Measurements from ENCODE around the gene RPL10.

Gene RPL10

DNA sequence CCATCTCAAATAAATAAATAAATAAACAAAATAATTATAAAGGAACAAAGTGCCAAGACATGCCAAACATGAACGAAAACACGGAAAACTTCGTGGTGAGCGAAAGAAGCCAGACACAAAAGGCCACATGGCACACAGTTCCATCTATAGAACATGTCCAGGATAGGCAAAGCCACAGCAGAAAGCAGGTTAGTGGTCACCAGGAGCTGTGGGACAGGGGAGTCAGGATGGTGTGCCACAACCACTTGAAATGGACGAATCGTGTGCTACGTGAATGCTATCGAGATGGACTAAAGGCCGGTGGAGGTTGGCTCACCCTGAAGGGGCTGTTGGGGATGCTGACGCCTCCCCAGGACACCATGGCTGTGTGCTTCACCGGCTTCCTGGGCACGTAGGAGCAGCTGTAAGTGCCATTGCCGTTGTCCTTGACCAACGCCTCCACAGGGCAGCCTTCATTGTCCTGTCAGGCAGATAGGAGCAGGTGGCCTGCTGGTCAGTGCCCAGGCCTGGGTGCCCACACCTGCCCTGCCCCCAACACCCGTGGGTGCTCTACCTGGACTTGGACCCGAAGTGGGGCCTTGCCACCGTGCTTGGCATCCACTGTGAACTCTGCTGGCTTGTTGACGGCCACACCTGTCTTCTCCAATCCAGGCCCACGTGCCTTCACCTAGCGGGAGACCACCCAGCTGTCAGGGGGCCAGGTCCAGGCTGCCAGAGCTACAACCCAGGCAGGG is 34.3 kb upstream of the RPL10 start:
- DNase-seq = no peak

DNA sequence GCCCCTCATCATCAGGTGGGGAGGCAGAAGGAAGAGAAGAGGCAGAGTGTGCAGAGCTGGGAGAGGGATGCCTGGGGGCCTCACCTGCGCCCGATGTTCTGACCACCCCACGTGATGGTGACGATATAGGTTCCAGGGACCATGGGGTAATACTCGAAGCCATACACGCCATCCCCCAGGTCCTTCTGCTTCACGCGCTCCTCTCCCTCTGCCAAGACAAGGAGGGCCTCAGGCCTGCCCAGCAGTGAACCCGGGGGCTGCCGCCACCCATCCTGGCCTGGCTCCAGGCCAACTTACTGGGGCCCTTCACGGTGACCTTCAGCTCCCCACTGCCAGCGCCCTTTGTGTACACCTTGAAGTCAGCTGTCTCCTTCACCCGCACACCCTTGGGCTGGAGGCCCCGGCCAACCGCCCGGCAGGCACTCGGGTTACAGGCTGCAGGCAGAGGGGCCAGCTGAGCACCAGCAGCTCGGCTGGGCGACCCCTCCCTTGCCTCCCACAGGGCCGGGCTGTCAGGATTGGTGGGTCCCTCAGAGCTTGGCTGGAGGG is 33.1 kb upstream of the RPL10 start:
- DNase-seq = no peak

DNA sequence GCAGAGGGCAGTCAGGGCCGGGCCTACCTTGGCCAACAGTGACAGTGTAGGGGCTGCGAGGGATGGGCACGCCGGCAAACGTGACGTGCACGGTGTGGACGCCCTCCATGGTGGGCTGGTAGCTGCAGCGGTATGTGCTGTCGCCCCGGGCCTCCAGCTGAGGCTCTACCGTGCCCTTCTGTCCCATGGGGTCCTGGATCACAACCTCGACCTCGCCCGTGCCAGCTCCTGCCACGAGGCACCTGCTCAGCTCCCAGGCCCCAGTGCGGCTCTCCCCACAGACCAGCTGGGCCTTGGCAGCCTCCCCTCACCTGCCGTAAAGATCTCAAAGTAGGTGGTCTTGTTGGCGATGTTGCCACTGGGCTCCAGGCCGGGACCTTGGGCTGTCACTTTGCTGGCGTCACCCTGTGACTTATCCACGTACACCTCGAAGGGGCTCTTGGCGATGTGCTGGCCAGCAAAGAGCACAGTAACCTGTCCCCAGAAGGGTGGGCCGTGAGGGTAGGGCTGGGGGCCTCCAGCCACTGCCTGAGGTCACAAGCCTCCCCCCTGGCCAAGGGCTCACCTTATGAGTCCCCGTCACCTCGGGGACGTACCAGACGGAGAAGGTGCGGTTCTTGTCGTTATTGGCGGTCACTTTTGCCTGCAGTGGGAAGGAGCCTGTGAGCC is 32.0 kb upstream of the RPL10 start:
- no peak for DNase-seq

DNA sequence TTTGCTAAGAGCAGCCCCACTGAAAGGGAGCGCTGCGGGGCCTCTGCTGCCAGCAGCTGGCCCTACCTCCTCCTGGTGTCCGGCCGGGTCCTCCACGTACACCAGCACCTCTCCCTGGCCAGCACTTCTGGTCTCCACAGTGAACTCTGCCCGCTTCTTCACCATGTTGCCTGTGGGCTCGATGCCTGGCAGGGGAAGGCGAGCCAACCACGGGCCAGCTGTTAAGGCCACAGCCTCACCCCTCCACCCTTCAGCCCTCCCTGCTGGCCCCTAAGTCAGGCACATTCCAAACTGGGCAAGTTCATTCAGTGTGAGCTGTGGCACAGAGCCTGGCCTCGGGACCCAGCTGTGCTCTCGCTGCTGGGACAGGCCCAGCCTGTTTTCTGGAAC is 31.5 kb upstream of the RPL10 start:
- no peak for DNase-seq

DNA sequence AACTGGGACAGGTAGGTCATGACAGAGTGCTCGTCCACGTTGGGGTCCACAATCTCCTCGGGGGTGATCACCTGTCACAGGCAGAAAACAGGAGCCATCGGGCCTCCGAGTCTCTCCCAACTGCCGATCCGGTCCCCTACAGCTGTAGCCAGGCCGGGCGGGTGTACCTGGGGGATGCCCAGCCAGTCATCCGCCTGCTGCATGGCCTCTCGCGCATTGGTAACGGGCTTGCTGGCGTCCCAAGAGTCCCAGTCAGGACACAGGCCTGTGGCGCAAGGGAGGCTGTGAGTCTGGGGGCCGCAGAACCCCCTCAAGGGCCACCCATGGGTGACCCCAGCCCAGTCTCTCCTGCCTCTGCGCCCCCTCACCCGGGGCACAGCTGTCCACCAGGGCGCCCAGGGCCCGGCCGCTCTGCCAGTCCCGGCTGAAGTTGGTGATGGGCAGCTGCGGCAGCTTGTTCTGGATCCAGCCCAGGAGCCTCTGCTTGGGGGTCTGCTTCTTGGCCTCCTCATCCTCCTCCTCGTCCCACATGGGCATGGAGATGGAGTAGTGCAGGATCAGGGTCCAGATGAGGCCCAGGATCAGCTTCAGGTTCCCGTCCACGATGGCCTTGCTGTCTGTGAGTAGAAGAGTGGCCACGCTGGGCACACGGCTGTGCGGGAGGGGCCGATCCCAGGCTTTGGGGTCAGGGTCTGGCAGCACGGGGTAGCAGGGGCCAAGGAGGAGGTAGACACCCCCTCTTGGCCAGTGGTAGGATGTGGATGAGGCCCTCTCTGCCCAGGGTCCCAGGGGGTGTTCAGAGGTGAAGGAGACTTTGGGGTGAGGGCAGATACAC is 30.5 kb upstream of the RPL10 start:
- no peak for DNase-seq

DNA sequence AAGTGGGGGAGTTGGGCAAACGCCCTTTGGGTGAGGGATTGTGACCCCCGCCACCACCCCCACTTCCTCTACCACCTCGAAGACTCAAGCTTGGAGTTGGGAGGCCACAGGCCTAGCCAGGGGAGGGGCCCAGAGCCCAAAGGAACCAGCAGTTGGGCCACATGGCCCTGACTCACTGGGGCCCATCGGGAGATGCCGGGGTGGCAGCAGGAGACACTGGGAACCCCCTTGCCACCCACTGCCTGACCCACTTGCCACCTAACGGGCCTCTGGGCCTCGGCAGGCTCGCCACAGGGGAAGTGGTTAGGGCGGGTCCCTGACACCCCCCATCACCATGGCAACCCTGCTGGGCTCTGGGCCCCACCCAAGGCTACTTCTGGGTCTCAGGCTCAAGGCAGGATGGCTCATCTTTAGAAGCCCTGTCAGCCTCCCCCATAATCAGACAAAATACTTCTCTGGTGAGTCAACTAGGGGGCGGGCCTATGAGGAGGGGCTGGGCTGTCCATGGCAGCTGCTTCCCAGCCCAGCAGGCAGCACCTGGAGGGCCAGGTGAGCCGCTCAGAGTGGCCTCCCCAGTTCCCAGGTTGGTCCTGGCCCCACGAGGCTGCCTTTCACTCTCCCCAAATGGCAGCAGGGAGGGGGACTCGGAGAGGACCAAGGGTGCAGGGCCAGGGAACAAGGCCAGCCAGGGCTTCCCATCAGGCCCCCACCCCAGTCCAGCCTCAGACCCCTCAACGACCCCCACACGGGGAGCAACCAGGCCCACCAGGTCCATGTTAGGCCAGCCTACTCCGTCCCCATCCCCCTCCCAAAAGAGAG is 29.3 kb upstream of the RPL10 start:
- peak; percentile 95 for DNase-seq

DNA sequence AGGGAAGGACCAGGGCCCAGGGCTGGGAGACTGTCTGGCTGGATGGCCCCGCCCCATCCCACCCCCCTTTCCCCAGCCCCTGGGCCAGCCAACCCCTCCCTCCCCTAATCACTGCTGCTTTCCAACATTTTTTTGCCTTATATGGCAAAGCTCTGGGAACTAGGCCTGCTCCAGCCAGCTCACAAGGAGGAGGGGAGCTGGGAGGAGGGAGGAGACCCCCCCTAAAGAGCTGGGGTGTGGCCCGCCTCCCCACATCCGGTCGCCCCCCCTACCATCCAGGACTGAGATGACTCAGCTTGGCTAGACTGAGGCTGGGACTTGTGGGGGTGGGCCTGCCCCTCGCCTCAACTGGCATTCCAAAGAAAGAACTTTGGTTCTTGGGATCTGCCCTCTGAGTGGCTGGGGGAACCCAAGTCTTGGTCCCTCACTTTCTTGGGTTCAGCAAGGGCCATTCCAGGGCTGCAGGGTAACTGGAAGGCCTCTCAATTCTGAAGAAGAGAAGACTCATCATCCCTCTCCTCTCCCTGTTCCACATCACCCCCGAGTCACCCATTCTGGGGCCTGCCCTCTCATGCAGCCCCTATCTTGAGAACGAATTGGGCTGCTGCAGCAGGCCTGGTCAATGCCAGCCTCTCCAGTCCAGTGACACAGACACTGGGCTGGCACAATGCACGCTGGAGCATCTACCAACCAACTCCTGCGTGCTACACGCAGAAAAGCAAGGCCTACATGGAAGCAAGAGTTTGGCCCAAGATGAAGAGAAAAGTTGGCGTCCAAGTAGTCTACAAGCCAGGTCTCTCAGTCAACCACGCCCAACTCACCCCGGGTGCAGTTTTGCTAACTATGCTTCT is 28.5 kb upstream of the RPL10 start:
- peak; percentile 74 for DNase-seq

DNA sequence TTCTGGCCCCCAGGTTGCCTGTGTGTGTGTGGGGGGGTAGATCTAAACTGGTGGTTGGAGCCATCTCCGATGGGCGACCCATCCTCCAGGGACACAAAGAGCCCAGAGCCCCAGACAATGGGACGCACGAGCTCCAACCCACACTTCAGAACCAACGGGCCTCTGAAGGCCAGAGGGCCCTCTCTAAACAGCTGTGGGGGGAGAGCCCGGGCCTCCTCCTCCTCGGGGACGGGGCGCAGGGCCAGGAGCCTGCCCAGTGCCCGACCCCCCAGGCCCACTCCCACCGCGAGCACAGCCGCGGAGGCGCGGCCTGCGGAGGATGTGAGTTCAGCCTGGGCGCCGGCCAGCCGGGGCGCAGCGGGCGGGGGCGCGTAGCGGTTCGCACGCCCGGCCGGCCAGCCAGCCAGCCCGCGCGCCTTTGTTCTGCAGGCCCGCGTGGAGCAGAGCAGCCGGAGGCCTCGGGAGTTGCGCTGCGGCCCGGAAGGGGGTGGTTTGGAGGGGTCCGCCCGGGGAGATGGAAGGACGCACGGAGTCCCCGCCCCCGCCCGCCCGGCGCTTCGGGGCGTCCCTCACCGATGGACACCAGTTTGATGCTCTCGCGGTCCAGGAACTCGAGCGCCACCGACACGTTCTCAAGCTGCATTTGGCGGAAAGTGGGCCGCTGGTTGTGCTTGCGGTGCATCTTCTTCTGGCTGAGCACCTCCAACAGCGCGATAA is 27.7 kb upstream of the RPL10 start:
- DNase-seq = peak; percentile 40

DNA sequence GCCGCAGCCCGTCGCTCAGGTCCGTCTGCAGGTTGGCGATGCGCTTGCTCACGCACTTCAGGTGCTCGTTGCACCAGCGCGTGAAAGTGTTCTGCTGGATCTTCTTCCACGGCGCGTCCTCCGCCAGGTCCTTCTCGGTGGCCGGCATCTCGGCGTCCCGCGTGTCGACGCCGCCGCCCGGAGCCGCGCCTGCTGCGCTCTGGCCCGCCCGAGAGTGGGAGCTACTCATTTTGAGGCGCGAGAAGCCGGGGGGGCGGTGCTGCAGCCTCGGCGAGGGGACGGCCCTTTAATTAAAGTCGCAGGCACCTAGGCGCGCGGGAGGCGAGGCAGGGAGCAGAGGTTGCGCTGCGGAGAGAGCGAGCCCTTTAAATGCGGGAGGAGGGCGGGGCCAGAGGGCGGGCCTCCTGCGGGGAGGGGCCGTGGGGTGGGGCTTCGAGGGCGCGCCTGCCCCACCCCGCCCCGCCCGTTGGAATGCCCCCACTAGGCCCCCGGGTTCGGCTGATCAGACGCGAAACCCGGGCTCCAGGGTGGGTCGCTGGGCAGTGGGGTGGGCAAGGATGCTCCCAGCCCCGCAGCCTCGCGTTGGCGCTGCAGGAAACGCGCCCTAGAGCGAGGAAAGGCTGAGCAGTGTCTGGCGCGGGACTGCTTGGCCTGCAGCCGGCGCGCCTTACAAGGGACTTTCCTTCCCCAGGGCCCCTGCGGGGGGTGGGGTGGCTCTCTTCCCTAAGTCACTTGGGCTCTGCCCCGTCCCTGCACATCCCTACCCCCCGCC is 27.0 kb upstream of the RPL10 start:
- peak; percentile 93 for DNase-seq

DNA sequence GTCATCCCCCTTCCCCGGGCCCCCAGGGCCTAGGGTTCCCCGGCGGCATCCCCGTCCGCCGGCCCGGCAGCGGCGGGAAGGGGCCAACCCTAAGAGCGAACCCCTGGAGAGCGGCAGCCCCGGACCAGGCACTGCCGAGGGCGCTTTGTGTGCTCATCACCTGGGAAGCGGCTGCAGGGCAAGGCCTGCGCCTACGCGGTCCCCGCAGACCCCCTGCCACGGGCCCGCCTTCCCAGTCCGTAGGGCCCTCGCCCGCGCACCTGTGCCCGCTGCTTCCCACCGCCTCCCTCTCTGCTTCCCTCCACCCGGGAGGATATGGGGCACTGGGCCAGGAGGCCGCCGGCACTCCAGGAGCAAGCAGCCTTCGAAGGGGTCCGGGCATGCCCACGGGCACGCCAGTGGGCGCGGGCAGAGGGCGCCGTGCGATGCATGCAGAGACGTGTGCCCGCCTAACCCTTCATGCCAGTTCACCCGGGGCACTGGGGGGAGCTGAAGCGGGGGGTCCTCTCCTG is 26.3 kb upstream of the RPL10 start:
- DNase-seq = no peak

DNA sequence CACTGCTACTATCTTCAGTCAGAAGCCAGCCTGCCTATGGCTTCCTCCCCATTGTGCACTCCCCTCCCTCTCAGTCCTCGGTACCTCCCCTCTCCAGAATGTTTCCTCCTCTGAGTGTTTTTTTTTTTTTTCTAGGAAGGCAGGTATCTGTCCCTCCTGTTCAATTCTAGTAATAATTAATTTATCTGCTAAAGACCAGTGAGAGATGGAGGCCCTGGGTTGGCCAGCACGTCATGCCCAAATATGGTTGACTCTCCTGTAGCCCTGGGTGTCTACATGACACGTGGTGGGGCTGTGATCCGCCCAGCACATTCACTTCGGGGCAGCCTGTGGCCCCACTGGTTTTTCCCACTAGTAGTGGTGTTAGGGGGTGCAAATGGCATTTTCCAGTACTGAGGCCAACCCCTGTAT is 25.6 kb upstream of the RPL10 start:
- peak; percentile 57 for DNase-seq

DNA sequence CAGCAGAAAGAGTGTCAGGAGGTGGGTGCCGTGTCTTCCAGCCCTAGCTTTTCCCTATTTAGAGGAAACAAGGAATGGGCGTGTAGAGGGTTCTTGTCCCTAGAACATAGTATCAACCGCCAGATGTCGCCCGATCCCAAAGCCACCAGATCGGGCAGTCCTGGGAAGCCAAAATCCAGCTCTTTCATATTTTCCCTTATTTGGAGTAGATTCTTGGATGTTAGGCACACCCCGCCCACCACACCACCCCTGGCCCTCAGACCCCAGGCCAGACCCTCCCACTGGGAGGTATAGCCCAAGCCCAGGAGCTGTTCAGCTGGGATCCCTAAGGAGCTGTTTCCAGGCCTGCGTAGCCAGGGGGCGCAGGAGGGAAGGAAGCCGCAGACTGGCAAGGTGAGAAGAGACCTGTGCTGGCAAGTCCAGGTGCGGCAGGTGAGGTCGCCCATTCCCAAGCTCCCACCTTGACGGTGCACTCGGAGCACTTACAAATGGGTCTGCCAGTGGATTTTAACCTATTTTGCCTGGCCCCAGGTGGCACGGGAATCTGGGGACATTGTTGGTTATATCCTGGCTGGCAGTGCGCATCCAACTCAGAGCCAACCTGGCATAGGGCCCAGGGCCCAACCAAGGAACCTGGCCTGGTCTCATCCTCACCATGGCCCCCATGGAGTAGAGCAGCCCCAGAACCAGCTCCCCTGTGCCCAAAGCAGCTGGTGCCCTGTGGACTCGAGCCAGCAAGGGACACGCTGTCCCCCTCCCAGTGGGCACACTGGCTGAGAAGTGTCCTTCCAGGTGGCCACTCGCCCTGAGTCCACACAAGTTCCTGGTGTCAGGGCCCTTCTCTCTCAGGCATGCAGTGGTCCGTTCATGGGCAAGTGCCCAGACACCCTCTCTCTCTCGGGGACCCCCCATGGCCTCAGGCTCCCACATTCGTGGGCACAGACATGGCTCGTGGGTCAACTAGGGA is 24.6 kb upstream of the RPL10 start:
- peak; percentile 42 for DNase-seq

DNA sequence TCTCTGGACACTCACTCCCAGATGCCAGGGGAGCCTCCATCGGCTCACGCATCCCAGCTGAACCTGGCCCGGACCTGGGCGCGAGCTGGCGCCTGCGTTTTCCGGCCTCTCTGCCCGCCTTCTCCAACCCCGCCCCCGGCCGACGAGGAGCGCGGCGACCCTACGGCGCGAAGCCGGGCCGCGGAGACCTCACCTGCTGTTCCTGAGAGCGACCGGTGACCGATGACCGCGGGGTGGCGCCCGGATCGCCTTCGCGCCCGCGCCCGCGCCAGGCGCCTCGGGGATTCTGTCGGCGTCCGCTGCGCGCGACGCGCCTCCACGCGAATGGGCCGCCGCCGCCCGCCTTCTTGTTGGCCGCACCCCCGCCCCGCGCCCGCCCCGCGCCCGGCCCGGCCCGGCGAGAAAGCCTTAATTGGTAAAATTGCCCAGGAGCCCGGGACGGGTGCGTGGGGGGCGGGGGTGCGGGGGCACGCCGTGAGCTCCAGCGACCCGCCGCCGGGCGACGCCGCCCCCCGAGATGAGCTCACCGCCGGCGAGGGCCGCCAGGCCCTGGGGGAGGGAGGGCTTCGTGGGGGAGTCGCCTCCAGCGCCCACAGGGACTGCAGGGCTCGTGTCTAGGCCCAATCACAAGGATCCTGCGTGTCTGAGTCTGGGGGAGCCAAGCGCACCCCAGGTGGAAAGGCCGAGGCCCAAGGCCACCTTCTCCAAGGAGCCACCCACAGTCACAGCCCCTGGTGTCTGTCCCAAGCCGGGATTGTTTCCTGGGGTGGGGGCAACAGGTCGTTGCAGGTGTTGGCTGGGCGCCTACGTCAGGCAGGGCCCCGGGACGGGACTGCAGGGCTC is 23.6 kb upstream of the RPL10 start, which contains the start of gene FLNA:
FLNA (minus strand) TSS at position 322 of the 843 bp plus-strand sequence. CDS start 3,389 bp downstream, outside the sequence.
- peak; percentile 57 for DNase-seq

DNA sequence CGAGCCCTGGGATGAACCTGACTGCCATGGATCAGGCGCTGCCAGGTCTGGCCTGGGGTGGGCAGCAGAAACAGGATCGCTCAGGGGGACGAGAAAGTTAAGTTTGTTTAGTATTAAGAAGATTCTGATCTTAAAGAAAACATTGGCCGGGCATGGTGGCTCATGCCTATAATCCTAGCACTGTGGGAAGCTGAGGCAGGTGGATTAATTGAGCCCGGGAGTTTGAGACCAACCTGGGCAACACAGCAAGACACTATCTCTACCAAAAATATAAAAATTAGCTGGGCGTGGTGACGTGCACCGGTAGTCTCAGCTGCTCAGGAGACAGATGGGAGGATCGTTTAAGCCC is 23.0 kb upstream of the RPL10 start:
- DNase-seq = no peak

DNA sequence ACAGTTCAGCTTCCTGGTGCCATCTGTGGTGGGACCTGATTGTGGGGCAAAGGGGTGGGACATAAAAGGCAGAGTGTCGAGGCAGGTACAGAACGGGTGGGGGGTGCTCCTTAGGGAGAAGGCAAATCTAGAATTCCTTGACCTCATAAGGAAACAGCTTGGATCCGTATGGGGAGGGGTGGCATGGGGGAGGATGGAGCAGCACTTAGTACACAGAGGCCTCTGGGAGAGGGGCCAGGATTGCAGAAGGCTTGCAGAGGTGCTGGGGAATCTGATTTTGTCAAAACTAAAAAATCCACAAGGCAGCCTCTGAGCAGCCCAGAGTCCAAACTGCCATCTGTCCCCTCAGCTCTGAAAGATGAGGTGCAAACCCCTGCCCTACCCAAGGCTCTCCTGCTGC is 21.4 kb upstream of the RPL10 start:
- DNase-seq = no peak

DNA sequence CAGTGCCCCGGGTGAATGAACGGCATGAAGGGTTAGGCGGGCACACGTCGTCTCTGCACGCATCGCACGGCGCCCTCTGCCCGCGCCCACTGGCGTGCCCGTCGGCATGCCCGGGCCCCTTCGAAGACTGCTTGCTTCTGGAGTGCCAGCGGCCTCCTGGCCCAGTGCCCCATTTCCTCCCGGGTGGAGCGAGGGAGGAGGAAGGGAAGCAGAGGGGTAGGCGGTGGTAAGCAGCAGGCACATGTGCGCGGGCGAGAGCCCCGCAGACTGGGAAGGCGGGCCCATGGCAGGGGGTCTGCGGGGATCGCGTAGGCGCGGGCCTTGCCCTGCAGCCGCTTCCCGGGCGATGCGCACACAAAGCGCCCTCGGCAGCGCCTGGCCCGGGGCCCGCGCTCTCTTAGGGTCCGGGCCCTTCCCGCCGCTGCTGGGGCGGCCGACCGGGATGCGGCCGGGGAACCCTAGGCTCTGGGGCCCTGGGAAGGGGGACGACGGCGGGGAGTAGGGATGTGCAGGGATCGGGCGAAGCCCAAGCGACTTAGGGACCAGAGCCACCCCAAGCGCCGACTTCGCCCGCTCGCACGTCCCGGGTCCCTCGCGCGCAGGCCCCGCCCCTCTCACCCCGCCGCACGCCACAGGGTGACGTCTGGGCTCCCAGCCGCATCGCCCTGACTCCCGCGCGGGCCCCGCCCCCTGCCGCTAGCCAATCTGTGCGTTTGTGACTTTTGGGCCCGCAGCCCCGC is 19.9 kb upstream of the RPL10 start:
- peak; percentile 96 for DNase-seq

Measured in stimulated activated CD4-positive, alpha-beta T cell treated with anti-CD3 and anti-CD28 coated beads, Interleukin-15, amount 100 ng/mL, for 24 hours (primary cell).